Muscle of leg (tissue), 11 donors: ENCODE data around the gene BSPRY. TPM values are rescaled to one million over a fixed set of nuclear protein-coding genes. Genes with fewer than 3 reads are reported as not detected.
A peak's percentile ranks its signal among the peaks of the same experiment; 100 is the strongest.
"Not testable (repeated sequence)": the region's sequence is repeated elsewhere in the genome, so short reads cannot be mapped to it uniquely, and the experiment has no call there.

Source experiments
- DNase-seq: peaks from one replicate; pipeline ENCODE4 v3.0.0; 2013
- H3K27ac ChIP-seq: one replicate; pipeline ENCODE4 v1.5.1; 2013; ENCODE audit warnings: mild to moderate bottlenecking, low read length, control low read depth
- H3K27me3 ChIP-seq: one replicate; pipeline ENCODE4 v1.6.1; 2013; ENCODE audit warnings: low read length; ENCODE audit not compliant: control insufficient read depth, insufficient read depth
- H3K36me3 ChIP-seq: one replicate; pipeline ENCODE4 v1.6.1; 2013; ENCODE audit warnings: low read length; ENCODE audit not compliant: control insufficient read depth, insufficient read depth
- H3K4me1 ChIP-seq: one replicate; pipeline ENCODE4 v1.6.1; 2013; ENCODE audit warnings: low read length; ENCODE audit not compliant: control insufficient read depth, insufficient read depth
- H3K4me3 ChIP-seq: one replicate; pipeline ENCODE4 v1.5.1; 2013; ENCODE audit warnings: low read length, control low read depth
- H3K9me3 ChIP-seq: replicated peaks from 2 replicates; pipeline ENCODE4 v1.6.1; 2013; ENCODE audit warnings: low read depth, low read length; ENCODE audit not compliant: control insufficient read depth
- WGBS: methylation state at CpG from one replicate; pipeline ENCODE4 v1.1.5; 2013; ENCODE audit warnings: missing lambda C conversion rate; ENCODE audit not compliant: insufficient coverage; 5-methylcytosine and 5-hydroxymethylcytosine counted together
- polyA plus RNA-seq, 8 donors: library from polyadenylated mRNA; unstranded; fragments of 120-200 nt; gene quantifications; one replicate each; pipeline versions ENCODE4 v1.2.1 to v1.2.3, GENCODE V29; 2013; ENCODE audit warnings: inconsistent platforms in 1 of 8, low replicate concordance in 1 of 8; ENCODE audit not compliant: insufficient read length in 8 of 8, insufficient read depth in 1 of 8
- total RNA-seq: library from RNA; stranded (reverse); fragments of 120-200 nt; gene quantifications from one replicate; pipeline ENCODE4 v1.2.4, GENCODE V29; 2013

The BSPRY gene
- total and polyA plus RNA-seq, 9 donors, result 0.22 to 0.97 (median 0.49) TPM

DNA sequence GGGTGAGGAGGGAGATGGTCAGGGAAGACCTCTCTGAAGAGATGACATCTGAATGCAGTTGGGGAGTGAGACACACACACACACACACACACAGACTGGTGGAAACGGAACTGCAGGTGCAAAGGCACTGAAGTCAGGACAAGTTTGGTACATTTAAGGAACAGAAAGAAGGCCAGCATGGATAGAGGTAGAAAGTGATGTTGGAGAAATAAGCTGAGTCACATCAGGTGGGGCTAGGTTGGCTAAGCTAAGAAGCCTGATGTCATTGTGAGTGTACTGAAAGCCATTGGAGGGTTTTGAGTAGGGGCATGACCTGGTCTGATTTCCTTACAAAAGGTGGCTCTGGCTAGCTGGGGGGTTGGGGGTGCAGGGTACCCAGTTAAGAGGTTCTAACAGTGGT is 3.1 kb downstream of the BSPRY start:
- no peak for DNase-seq
- no peaks in the 10 kb centered on the region for H3K36me3 ChIP-seq
- H3K4me1 ChIP-seq, result peaks cover 9% of the 10 kb centered on the region
- no peak overlapping the region for H3K27ac ChIP-seq
- H3K27me3 ChIP-seq, result peaks cover 55% of the 10 kb centered on the region
- no peak overlapping the region for H3K4me3 ChIP-seq
- no peaks in the 10 kb centered on the region for H3K9me3 ChIP-seq
- WGBS, result no CpG with 5 or more reads among the region's 1 CpG

GRCh38 chr9:113355040-113355596 is 5.8 kb downstream of the BSPRY start:
- H3K36me3 ChIP-seq, result no peaks in the 10 kb centered on the region
- H3K4me3 ChIP-seq, result no peak overlapping the region
- no peak for DNase-seq
- H3K4me1 ChIP-seq, result peaks cover 5% of the 10 kb centered on the region
- H3K27me3 ChIP-seq, result peaks cover 36% of the 10 kb centered on the region
- no peak overlapping the region for H3K27ac ChIP-seq
- H3K9me3 ChIP-seq, result no peaks in the 10 kb centered on the region
- WGBS, result 94% methylated on average over 3 of the region's 4 CpGs

GRCh38 chr9:113356686-113357292 is 7.4 kb downstream of the BSPRY start:
- Histone ChIP-seq H3K4me3 (no peak overlapping the region), H3K9me3 (no peaks in the 10 kb centered on the region), H3K27ac (no peak overlapping the region), H3K36me3 (no peaks in the 10 kb centered on the region), H3K27me3 (peaks cover 20% of the 10 kb centered on the region), H3K4me1 (no peaks in the 10 kb centered on the region)
- no peak for DNase-seq
- 68% methylated on average over 4 of the region's 7 CpGs for WGBS

GRCh38 chr9:113359385-113359784 is 10.0 kb downstream of the BSPRY start:
- Histone ChIP-seq H3K27me3 (peaks cover 9% of the 10 kb centered on the region), H3K4me3 (no peak overlapping the region), H3K27ac (no peak overlapping the region), H3K9me3 (no peaks in the 10 kb centered on the region), H3K4me1 (no peaks in the 10 kb centered on the region), H3K36me3 (no peaks in the 10 kb centered on the region)
- WGBS, result no CpG with 5 or more reads among the region's 1 CpG
- peak; percentile 61 for DNase-seq

DNA sequence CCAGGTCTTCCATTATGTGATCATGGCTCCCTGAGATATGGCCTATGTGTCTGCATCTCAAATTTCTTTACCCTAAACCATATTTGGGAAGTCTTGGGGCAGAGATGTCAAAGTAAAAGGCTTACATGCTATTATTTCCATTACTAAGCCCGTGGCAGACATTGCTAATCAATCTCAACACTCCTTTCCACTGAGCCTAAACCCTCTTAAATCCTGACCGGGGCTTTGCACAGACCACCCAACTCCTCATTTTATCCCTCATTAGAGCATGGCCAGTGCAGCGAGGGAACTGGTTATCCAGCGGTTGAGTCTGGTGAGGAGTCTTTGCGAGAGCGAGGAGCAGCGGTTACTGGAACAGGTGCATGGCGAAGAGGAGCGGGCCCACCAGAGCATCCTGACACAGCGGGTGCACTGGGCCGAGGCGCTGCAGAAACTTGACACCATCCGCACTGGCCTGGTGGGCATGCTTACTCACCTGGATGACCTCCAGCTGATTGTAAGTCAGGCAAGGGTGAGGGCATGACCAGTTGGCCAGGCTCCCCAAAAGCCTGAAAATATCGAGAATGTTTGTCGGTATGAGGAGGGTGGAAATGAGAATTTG is 11.0 kb downstream of the BSPRY start:
- H3K4me3 ChIP-seq, result no peak overlapping the region
- 81% methylated on average over 12 of the region's 15 CpGs for whole genome bisulfite sequencing
- H3K4me1 ChIP-seq, result no peaks in the 10 kb centered on the region
- no peak overlapping the region for H3K27ac ChIP-seq
- H3K27me3 ChIP-seq, result peaks cover 5% of the 10 kb centered on the region
- DNase-seq, result no peak
- H3K9me3 ChIP-seq, result no peaks in the 10 kb centered on the region
- no peaks in the 10 kb centered on the region for H3K36me3 ChIP-seq

DNA sequence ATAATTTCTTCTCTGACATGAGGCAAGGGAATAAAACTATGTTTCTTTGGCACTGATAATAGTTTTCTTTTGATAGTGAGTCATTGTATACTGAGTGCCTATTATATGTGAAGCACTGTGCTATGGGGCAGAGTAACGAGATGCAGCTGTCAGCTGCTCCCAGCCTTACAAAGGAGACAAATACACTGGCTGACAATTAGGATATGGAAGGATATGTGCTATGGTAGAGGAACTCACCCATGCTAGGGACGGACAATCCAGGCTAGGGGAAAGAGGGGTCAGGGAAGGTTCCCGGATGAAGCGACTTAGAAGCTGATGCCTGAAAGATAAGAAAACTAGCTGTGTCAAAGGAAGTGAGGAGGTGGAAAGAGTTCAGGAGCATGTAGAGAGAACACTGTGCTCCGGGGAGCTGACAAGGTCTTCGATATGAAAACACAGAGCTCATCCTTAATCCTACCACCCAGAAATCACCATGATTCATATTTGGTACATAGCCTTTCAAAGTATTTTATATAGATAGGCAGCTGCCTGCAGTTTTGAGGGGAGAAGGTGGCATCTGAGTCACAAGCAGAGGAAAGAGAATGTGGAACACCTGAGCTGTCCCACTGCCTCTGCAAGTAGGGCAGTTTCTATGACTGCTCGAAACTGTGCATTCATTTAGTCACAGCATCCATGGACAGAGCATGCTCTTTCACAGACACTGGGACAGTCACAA is 12.1 kb downstream of the BSPRY start:
- no peak for DNase-seq
- 47% methylated on average over 5 of the region's 7 CpGs for WGBS
- Histone ChIP-seq H3K4me3 (no peak overlapping the region), H3K27me3 (peaks cover 4% of the 10 kb centered on the region), H3K27ac (no peak overlapping the region), H3K36me3 (no peaks in the 10 kb centered on the region), H3K9me3 (no peaks in the 10 kb centered on the region), H3K4me1 (no peaks in the 10 kb centered on the region)

DNA sequence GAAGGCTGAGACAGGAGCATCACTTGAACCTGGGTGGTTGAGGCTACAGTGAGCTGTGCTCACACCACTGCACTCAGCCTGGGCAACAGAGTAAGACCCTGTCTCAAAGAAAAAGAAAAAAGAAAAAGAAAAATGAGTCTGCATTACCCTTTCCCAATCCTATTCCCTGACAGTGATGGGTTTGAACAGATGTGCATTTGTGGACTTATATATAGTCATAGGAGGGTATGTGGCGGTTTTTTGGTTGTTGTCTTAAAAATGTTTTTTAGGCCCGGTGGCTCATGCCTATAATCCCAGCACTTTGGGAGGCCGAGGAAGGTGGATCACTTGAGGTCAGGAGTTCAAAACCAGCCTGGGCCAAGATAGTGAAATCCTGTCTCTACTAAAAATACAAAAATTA is 14.0 kb downstream of the BSPRY start:
- Histone ChIP-seq H3K4me3 (no peak overlapping the region), H3K4me1 (no peaks in the 10 kb centered on the region), H3K27me3 (no peaks in the 10 kb centered on the region), H3K27ac (no peak overlapping the region), H3K9me3 (no peaks in the 10 kb centered on the region), H3K36me3 (no peaks in the 10 kb centered on the region)
- WGBS, result 92% methylated on average over 2 of the region's 3 CpGs
- no peak for DNase-seq

GRCh38 chr9:113364951-113365350 is 15.6 kb downstream of the BSPRY start:
- WGBS, result no CpG with 5 or more reads among the region's 1 CpG
- peaks cover 7% of the 10 kb centered on the region for H3K4me1 ChIP-seq

DNA sequence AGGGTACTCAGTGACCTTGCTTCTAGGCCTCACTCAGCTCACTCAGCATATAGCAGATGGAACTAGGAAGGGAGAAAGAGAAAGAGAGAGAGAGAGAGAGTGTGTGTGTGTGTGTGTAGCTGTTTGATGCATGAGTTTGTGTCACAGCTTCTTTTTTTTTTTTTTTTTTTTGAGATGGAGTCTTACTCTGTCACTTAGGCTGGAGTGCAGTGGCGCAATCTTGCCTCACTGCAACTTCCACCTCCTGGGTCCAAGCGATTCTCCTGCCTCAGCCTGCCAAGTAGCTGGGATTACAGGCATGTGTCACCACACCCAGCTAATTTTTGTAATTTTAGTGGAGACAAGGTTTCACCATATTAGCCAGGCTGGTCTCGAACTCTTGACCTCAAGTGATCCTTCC is 16.3 kb downstream of the BSPRY start:
- not testable (repeated sequence) for H3K27ac ChIP-seq, DNase-seq, H3K4me3 ChIP-seq, H3K4me1 ChIP-seq, H3K9me3 ChIP-seq, H3K27me3 ChIP-seq, H3K36me3 ChIP-seq
- 67% methylated on average over 1 of the region's 3 CpGs for WGBS

More at GRCh38 chr9:113364951-113365350, 15.6 kb downstream of the BSPRY start:
- H3K36me3 ChIP-seq, result no peaks in the 10 kb centered on the region
- no peak overlapping the region for H3K4me3 ChIP-seq
- no peak for DNase-seq
- no peaks in the 10 kb centered on the region for H3K27me3 ChIP-seq
- H3K27ac ChIP-seq, result no peak overlapping the region
- no peaks in the 10 kb centered on the region for H3K9me3 ChIP-seq

DNA sequence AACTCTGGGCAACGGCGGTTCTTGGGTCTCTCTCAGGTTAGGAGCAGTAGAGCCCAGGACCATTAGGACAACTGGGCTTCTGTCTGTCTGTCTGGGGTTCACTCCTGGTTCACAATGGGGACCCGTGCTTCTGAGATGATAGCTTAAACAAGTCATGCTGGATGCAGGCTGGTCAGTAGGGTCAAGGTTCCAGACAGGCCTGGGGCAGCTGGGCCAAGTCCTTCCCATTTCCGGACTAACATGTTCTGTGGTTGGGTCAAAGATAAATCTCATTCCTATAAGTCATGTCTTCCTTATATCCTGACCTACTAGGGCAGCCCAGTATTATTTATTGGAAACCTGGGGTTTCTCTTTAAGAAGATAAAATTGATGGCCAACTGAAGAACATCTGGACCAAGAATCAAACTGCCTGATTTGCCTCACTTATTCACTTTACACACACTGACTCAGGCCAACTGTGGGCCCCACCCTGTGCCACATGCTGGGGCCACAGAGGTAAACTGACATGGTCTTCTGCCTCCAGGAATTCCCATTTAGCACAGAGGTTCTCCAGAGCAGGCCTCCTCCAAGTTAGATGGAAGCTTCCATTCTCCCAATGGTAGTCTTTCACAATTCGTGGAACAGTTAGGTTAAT is 19.1 kb downstream of the BSPRY start:
- peaks cover 8% of the 10 kb centered on the region for H3K4me1 ChIP-seq
- DNase-seq, result no peak
- H3K4me3 ChIP-seq, result no peak overlapping the region
- H3K36me3 ChIP-seq, result peaks cover 7% of the 10 kb centered on the region
- WGBS, result 75% methylated on average over 3 of the region's 5 CpGs
- no peaks in the 10 kb centered on the region for H3K27me3 ChIP-seq
- H3K9me3 ChIP-seq, result no peaks in the 10 kb centered on the region
- H3K27ac ChIP-seq, result no peak overlapping the region
